ENCODE results near the gene HS6ST2. TPM values are rescaled to one million over a fixed set of nuclear protein-coding genes. Genes with fewer than 3 reads are reported as not detected.

HS6ST2 gene
- total RNA-seq, 1 donor from 2014 or later, result 14.8 TPM

GRCh38 chrX:132795181-132795580, 163.2 kb downstream of the HS6ST2 start:
- Mint-ChIP-seq H3K4me3 (ENCODE audit: low read depth) (no peak overlapping the region), H3K27ac (no peak overlapping the region), H3K9me3 (ENCODE audit: low read depth) (no peaks in the 10 kb centered on the region), H3K27me3 (no peaks in the 10 kb centered on the region), H3K4me1 (ENCODE audit: low read depth) (peaks cover 2% of the 10 kb centered on the region), H3K36me3 (ENCODE audit: insufficient read depth) (no peaks in the 10 kb centered on the region)
- no peak for DNase-seq (ENCODE audit: low spot score, unreplicated experiment)
- TF ChIP-seq CTCF (IDR thresholded peaks at IDR 0.05; ENCODE audit: unreplicated experiment), result no peak

- TF ChIP-seq CTCF (IDR thresholded peaks at IDR 0.05; ENCODE audit: unreplicated experiment), result no peak
- peaks cover 2% of the 10 kb centered on the region for H3K4me1 Mint-ChIP-seq (ENCODE audit: low read depth)
- DNase-seq (ENCODE audit: low spot score, unreplicated experiment), result no peak
- H3K27ac Mint-ChIP-seq, result no peak overlapping the region
- H3K27me3 Mint-ChIP-seq, result no peaks in the 10 kb centered on the region
- H3K9me3 Mint-ChIP-seq (ENCODE audit: low read depth), result peaks cover 4% of the 10 kb centered on the region
- peaks cover 3% of the 10 kb centered on the region for H3K36me3 Mint-ChIP-seq (ENCODE audit: insufficient read depth)
- no peak overlapping the region for H3K4me3 Mint-ChIP-seq (ENCODE audit: low read depth)
Observed at GRCh38 chrX:132791714-132792113, 166.7 kb downstream of the HS6ST2 start.

GRCh38 chrX:132790329-132790728, 168.1 kb downstream of the HS6ST2 start:
- no peaks in the 10 kb centered on the region for H3K27me3 Mint-ChIP-seq
- peaks cover 2% of the 10 kb centered on the region for H3K4me1 Mint-ChIP-seq (ENCODE audit: low read depth)
- no peak overlapping the region for H3K4me3 Mint-ChIP-seq (ENCODE audit: low read depth)
- DNase-seq (ENCODE audit: low spot score, unreplicated experiment), result no peak
- H3K27ac Mint-ChIP-seq, result no peak overlapping the region
- peaks cover 4% of the 10 kb centered on the region for H3K9me3 Mint-ChIP-seq (ENCODE audit: low read depth)
- no peak for TF ChIP-seq CTCF (IDR thresholded peaks at IDR 0.05; ENCODE audit: unreplicated experiment)
- peaks cover 3% of the 10 kb centered on the region for H3K36me3 Mint-ChIP-seq (ENCODE audit: insufficient read depth)

GRCh38 chrX:132786217-132786616, 172.2 kb downstream of the HS6ST2 start:
- peaks cover 4% of the 10 kb centered on the region for H3K9me3 Mint-ChIP-seq (ENCODE audit: low read depth)
- H3K4me1 Mint-ChIP-seq (ENCODE audit: low read depth), result peaks cover 4% of the 10 kb centered on the region
- no peak for TF ChIP-seq CTCF (IDR thresholded peaks at IDR 0.05; ENCODE audit: unreplicated experiment)
- peaks cover 3% of the 10 kb centered on the region for H3K36me3 Mint-ChIP-seq (ENCODE audit: insufficient read depth)
- DNase-seq (ENCODE audit: low spot score, unreplicated experiment), result no peak
- H3K27ac Mint-ChIP-seq, result no peak overlapping the region
- H3K27me3 Mint-ChIP-seq, result no peaks in the 10 kb centered on the region
- H3K4me3 Mint-ChIP-seq (ENCODE audit: low read depth), result no peak overlapping the region

GRCh38 chrX:132778917-132779316, 179.5 kb downstream of the HS6ST2 start:
- H3K27ac Mint-ChIP-seq, result no peak overlapping the region

More at GRCh38 chrX:132778917-132779316, 179.5 kb downstream of the HS6ST2 start:
- no peak for DNase-seq (ENCODE audit: low spot score, unreplicated experiment)
- Mint-ChIP-seq H3K4me3 (ENCODE audit: low read depth) (no peak overlapping the region), H3K36me3 (ENCODE audit: insufficient read depth) (no peaks in the 10 kb centered on the region), H3K4me1 (ENCODE audit: low read depth) (peaks cover 2% of the 10 kb centered on the region), H3K27me3 (no peaks in the 10 kb centered on the region), H3K9me3 (ENCODE audit: low read depth) (no peaks in the 10 kb centered on the region)
- TF ChIP-seq CTCF (IDR thresholded peaks at IDR 0.05; ENCODE audit: unreplicated experiment), result no peak

Data from progenitor cell of endocrine pancreas (in vitro differentiated cells).